Activated CD4-positive, alpha-beta T cell treated with anti-CD3 and anti-CD28 coated beads, Interleukin-2, amount 50 U/mL, for 4 hours (primary cell): Measurements from ENCODE around the gene SCAF1.

Experiments used
- DNase-seq, 2 experiments: peaks; one replicate each; pipeline ENCODE4 v3.0.0-alpha.2; 2020

Gene SCAF1

DNA sequence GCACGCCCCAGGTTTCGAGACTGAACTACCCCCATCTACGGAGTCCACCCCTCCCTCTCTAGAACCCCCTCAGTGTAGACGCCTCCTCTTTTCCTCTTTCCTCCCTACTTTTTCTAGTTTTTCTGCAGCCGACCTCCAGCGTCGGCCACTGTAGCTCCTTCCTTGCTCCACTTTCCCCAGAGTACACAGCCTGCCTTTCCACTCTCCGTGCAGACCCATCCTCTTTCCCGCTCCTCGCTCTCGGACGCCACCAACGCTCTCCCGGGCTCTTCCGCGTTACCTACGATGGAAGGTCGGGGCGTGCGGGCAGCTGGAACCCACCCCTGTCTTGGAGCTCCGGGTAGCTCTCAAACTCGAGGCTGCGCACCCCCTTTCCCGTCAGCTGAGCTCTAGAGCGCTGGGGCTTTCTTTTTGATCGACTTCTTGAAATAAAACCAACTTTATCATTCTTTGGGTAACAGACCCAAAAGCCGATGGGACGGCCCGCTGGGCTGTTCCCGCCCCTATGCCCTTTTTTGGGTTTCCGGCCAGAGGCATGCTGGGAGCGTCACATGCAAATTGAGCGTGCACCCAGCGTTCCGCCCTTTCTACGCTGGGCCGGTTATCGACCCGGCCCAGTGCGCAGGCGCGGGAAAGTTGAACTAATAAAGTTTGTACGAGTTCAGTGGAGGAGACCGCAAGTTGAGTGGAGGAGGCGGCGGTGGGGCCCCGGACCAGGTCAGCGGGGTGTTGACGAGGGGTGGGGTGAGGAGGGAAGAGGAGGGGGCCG, 23.5 kb downstream of the SCAF1 start, which contains the start of the genes BCL2L12 and IRF3:
BCL2L12 (plus strand) TSS at position 583 of the 769 bp plus-strand sequence. CDS start 760 bp downstream, outside the sequence.
IRF3 (minus strand) TSS at position 507 of the 769 bp plus-strand sequence. CDS start 1,019 bp downstream, outside the sequence.
- peak; percentile 99 for DNase-seq

DNA sequence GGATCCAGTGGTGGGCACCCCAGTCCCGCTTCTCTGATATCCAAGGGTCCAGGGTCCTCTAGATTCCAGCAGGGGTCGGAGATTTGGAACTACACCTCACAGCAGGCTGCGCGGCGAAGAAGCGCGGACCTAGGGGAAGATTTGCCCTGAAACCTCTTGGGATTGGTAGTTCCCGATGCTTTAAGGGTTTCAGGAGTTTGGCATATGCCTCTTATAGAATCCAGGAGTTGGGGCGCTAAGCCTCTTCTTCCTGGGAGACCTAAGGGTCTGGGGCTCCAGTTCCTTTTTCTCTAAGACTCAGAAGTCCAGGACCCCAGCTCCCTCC, 24.1 kb downstream of the SCAF1 start:
- no peak for DNase-seq

DNA sequence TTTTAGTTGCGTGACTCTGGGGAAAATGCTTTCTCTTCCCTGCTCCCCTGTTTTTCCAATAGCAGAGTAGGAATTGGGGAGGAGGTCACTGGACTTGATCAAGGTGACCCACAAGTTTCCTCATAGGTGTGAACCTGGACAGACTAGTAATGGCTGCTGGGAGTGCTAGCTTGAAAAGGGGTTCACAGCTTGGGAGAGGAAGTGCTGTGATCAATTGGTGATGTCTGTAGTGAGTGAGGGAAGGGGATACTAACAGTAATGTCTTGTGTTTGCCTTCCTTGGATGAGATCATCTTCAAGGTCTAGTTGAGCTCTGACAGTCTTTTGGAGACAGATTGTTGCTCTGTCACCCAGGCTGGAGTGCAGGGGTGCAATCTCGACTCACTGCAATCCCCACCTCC, 25.5 kb downstream of the SCAF1 start:
- no peak for DNase-seq

DNA sequence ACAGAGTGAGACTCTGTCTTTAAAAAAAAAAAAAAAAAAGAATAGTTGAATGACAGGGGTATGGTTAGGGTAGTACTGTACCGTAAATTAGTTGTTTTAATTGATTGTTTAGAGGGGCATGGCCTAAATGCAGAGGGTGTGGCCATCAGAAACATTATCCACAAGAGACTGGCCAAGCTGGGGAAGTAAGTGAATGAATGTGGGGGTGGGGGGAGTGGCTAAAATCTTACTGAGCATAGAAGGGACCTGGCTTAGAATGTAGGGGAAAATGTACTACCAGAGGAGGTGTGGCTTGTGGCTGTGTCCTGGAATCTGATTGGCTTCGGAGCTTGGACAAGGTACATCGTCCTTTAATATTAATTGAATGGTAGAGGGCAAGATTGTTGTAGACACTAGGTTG, 27.5 kb downstream of the SCAF1 start:
- no peak for DNase-seq

DNA sequence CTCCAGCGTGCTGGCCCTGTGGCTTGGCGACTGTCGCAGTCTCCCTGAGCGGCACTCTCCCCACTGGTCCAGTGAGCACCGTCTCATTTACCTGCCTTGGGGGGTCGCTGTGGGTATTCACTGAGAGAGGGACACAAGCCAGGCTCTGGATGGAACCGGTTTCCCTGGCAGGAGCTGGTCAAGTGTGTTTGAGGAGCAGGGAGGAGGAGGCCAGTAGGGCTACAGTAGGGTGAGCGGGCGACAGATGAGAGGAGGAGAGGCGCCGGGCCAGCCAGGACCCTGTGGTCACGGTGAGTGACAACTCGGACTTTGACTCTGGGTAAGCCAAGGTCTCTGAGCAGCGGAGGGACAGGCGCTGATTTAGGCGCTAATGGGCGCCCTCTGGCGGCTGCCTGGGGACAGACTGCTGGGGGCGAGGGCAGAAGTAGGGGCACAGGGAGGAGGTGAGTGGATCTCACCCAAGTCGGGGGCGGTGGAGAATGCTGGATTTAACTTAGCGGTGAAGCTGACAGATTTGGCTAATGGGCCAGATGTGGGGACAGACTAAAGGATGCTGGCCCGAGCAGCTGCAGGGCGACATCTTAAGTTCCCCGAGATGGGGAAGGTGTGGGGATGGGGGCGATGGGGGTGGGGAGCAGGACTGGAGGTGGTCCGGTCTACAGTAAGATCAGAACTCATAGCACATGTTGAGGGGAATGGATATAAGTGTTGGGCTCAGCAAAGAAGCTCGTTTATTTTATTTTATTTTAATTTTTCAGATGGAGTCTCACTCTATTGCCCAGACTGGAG, 30.3 kb downstream of the SCAF1 start:
- DNase-seq = peak; percentile 69 to 73

DNA sequence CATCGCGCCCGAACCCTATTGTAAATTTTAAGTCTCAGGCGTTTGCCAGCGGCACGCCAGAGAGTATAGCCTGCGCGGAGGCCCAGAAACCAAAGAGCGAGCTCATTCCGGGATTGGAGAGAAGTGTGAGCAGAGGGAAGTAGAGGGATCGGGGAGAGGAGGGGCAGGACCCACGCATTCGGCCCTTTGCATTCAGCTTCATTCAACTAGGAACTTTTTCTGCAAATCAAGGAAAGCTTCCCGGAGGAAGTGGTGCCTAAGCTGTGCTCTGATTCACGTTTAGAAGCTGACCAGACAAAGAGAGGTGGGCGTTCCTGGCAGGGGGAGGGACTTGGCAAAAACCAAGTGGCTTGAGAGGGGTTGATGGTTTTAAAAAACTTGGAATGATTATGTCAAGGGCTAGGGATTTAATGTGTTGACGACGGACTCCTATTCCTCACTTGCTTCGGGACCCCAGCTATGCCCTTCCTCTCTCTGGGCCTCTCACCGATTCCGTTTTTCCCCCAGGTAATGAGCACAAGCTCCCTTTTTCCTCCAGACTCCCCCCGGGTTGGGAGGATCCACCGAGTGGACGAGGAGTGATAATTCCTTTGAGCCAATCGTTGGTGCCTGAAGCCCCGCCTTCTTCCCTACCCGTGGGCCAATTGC, 34.3 kb downstream of the SCAF1 start:
- DNase-seq = no peak

DNA sequence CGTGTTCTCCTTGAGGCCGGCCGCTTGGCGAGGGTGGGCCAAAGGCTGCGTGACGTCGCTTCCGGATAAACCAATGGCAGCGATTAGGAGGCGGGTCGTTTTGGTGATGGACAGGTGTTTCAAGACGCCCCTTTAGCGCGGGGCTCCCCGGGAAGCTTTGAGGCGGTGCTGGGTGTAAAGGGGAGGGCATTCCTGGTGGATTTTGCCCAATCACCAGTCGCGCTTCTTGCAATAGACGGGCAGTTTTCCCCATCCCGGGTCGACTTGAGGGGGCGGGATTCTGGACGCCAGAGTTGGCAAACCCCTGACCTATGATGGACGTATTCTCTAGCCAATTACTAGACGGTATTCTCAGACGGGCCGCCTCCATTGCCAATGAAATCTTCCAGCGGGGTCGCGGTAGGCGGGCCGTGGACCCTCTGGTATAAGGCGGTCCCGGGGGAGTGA, 34.8 kb downstream of the SCAF1 start:
- peak; percentile 98 for DNase-seq

DNA sequence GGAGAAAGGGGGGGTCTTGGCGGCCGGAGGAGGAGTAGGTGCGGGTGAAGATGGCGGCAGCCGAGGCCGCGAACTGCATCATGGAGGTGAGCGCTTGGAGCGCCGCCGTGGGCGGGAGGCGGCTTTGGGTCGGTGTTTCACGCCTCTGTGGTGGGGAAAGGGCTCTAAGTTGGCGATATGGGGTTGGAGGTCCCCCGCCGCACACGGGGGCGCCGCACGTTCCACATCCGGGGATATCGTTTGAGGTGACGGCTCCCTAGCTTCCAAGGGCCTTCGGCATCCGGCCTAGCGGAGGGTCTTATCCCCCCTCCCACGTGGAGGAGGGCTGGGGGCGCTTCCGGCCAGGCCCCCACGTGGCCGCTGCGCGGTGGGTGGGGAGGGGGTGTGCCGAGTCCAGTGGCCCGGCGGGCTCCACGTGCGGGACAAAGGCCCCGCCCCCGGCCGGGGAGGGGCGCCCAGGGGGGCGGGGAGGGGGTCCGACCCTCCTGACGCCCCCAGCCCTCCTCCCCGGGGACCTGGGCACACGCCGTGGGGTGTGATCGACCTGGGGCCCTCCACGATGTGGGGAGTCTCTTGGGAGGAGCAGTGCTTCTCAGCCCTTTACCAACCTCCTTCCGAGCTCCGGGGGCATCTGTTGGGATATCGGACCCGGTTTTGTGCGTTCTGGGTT, 35.4 kb downstream of the SCAF1 start, which contains the start of gene PRMT1:
PRMT1 (plus strand) TSS at position 41 of the 670 bp plus-strand sequence; CDS start at position 51, 10 bp downstream.
- DNase-seq = peak in 1 of 2 experiments; percentile 49

DNA sequence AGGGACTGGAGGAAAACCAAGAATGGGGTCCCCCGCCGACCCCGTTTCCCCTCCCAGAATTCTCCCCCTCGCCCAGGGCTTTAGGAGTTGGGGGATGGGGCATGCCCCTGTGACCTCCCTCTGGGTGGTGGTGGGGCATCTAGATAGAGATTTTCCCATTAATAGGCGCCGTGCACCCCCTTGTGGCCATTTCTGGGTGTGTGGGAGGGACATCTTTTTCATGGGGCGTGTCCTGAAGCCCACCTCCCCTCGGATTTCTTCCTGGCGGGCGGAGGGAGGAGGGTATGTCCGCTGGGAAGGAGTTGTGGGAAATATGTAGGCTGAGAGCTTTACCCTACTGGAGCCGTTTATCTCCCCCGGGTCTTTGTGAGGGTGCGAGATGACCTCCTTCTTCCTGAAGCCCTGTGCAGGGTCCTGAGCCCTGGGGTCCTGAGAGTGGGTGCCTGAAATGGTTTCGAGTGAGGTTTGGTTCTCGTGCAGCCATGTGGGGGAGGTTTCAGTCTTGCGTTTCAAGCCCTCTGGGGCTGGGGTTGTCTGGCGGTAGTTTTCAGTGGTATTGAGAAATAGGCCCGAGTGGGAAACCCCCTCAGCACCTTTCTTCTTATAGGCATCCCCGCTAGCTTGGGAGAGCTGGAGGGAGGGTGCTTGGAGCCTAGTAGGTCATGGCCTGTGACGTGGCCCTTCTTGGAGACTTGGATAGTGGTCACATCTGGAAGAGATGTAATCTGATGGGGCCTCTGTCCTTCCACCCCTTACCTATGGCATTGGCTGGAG, 36.1 kb downstream of the SCAF1 start:
- peak; percentile 82 to 83 for DNase-seq

DNA sequence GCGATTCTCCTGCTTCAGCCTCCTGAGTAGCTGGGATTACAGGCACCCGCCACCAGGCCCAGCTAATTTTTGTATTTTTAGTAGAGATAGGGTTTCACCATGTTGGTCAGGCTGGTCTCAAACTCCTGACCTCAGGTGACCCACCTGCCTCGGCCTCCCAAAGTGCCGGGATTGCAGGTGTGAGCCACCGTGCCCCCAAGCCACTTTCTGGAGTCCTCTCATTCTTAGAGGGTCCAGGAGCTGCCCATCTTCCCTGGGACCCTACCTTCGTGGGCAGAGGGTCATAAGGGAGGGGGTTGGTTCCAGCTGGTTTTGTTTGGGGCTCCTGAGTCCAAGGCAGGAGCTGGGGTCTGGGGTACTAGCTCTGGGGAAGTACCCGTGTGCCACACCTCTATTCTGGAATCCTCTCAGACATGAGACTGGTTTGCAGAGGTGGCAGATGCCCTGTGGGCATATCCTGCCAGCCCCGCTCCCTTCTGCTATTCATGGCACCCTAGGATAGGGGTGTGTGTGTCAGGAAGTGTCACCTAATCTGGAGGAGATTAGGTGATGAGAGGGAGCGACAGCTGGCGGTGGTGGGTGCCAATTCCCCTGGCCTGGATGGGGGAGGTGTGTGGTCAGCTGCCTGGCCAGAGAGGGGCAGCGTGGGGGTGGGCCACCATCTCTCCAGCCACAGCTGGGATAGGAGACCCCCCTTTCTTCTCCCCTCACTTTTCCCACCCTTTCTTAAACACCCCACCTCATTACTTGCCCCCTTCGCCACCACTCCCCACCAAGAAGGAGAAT, 37.2 kb downstream of the SCAF1 start:
- no peak for DNase-seq

DNA sequence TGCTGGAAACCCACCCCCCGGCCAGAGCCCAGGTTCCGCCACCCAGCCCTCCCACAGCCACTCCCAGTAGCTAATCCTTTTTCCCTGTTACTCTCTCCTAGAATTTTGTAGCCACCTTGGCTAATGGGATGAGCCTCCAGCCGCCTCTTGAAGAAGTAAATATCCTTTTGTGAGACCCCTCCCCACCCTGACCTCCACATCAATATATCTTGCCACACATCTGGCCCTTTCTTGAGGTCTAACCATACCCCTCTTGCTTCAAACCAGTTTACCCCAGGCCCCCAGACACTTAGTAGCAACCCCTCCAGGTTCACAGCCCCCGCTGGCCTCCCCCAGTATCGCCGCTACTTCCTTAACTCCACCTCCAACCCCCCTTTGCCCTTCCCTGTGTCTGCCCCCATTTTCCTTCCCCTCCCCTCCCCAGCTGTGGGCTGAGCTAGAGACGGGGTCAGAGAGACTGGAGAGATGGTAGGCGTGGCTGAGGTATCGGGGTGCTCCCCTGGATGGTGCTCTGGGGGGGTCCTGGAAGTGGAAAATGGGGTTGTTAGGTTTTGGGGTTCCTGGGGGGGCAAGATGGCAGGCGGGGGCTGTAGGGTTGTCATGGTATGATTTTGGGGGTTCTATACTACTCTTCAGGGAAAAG, 37.9 kb downstream of the SCAF1 start:
- DNase-seq = no peak

DNA sequence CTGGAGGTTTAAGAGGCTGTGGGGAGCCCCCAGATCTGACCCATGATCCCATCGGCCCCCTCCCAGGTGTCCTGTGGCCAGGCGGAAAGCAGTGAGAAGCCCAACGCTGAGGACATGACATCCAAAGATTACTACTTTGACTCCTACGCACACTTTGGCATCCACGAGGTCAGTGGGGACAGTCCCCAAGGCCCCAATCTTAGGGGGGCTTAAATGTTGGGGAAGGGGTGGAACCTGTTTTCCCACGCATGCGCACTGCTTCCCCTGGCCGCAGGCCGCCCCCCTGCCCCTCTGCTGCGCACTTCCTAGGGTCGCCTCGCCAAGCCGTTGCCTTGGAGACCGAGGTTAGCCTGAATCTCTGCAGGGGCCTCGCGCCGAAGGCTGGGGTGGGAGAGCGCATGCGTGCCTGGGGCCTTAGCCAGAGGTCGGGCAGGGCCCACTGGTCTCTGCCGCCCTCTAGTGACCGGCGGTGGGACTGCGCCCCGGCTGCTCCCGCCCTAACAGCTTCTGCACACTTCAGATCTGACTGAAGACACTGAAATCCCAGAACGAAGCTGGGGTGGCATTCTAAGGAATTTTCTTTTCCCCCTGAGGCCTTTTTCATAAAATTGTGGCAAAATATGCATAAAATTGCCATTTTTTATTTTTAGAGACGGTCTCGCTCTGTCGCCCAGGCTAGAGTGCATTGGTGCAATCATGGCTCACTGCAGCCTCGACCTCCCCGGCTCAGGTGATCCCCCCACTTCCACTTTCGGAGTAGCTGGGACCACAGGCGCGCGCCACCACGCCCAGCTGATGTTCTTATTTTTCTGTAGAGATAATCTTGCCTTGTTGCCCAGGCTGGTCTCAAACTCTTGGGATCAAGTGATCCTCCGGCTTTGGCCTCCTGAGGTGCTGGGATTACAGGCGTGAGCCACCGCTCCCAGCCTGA, 38.7 kb downstream of the SCAF1 start:
- DNase-seq = peak; percentile 92 to 94

DNA sequence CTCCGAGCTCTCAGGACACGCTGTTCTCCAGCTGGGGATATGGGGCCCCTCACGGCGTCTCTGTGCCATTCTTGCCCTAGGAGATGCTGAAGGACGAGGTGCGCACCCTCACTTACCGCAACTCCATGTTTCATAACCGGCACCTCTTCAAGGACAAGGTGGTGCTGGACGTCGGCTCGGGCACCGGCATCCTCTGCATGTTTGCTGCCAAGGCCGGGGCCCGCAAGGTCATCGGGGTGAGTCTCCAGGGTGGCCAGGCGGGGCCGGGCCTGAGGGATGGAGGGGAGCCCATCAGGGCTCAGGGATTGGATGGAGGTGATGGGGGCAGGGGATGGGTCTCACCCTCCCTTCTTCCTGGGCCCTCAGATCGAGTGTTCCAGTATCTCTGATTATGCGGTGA, 39.8 kb downstream of the SCAF1 start:
- no peak for DNase-seq

DNA sequence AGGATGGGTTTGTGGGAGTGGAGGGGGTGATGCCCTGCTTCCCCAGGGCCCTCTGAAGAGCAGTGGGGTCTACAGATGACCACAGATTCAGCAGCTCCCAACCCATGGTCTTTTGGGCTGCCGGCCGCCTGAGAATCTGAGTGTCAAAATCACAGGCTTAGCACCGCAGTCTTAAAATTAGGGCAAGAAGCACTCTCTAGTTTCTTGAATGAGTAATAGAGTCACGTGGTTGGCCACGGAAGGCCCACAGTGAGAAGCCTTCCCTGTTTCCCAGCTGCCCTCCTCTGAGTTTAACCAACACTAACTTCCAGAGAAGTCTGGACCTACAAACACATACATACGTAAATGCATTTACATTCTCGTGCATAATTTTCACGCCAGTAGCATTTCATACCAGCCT, 40.3 kb downstream of the SCAF1 start:
- no peak for DNase-seq

DNA sequence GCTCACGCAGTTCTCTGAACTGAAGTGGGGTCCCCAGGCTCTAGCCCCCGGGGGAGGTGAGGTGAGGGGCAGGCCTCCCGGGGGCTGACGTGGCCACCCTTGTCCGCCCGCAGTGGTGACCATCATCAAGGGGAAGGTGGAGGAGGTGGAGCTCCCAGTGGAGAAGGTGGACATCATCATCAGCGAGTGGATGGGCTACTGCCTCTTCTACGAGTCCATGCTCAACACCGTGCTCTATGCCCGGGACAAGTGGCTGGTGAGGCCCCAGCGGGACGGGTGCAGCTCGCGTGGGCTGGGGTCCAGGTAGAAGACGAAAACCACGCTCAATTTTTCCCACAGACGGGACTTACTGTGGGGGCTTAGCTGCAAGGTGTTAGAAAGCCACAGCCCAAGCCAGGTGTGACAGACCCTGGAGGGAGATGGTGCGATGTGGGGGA, 41.8 kb downstream of the SCAF1 start:
- no peak for DNase-seq

DNA sequence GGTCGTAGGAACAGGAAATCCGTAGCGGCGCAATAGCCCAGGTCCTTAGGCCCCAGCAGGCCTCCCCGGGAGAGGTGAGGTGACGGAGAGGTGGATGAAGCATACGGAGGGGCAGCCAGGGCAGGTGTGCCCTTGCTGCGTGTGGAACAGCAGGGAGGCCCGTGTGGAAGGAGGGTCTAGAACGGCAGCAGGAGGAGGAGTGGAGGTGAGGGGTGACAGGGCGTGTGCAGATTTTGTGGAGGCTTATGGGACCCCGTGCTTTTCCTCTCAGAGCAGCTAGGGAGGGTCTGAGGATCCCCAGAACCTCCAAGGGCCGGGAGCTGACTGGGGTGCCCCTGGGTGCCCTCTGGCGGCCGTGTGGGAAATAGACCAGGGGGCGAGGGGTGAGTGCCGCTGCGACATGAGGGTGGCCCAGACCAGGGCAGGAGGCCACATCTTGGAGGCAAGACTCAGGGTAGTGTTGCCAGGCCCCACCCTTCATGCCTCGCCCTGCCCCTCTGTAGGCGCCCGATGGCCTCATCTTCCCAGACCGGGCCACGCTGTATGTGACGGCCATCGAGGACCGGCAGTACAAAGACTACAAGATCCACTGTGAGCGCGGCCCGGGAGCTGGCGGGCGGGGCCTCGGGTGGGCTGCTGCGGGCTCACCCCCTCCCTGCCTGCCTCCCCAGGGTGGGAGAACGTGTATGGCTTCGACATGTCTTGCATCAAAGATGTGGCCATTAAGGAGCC, 42.4 kb downstream of the SCAF1 start:
- DNase-seq = no peak

DNA sequence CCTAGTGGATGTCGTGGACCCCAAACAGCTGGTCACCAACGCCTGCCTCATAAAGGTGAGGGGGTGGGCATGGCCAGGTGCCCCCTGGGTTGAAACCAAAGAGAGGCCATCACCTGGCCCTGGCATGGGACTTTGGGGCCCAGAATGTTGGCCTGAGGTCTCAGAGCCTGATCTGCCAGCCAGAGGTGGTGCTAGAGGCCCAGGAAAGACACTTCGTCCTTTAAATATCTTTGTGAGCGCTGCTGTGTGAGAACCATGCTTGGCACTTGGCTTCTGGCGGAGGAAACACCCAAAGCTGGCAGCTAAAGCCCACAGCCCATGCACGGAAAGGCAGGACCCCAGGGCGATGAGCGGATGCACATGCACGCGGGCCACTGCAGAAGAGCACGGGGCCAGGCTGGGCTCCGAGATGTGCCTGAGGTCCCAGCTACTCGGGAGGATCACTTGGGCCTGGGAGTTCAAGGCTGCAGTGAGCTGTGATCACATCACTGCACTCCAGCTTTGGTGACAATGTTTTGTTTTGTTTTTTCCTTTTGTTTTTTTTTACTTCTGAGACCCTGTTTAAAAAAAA, 43.1 kb downstream of the SCAF1 start:
- DNase-seq = no peak

DNA sequence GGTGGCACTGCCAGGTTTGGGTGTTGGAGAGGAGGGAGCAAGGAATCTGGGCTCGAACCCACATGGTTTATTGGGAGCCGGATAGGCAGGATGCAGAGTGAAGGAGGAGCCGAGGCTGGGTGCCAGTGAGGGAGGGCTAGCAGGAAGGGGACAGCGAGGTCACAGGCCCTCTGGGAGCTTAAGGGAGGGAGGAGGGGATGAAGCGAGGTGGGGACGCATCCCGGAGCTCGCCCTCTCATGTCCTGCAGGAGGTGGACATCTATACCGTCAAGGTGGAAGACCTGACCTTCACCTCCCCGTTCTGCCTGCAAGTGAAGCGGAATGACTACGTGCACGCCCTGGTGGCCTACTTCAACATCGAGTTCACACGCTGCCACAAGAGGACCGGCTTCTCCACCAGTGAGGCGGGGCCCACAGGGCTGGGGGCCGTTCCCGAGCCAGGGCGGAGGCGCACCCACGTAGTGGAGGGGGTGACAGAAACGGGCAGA, 43.9 kb downstream of the SCAF1 start:
- no peak for DNase-seq
